NCI-H1105 treated with DMSO at 0.1 percent for 48 hours (cell line): ENCODE measurements around the gene GPR63.

Experiments
- DNase-seq: peaks from one replicate; lab custom pipeline; 2025; lab: John Stamatoyannopoulos, UW

Gene GPR63

DNA sequence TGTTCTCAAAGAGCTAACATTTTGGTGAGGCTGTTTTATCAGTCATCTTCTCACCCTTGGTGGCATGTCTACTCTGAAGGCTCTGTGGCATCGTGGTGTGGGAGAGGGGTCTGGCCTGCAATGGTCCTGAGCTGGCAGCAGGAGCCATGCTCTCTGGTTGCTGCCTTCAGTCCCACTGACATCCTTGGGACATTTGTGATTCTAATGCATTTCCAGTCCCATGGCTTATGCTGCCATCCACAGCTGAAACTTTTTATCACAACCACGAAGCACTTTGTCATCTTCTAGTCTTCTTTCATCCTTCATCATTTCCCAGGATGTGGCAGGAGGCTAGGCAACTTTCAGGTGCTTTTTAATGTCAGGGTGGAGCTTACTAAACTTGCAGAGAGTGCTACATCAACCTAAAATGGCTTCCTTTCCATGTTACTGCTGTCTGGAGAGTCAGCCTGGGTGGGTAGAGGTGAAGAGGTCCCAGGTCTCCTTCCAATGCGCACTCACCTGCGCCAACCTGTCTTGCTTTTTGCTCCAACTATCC lies 77.1 kb downstream of the GPR63 start:
- no peak for DNase-seq

DNA sequence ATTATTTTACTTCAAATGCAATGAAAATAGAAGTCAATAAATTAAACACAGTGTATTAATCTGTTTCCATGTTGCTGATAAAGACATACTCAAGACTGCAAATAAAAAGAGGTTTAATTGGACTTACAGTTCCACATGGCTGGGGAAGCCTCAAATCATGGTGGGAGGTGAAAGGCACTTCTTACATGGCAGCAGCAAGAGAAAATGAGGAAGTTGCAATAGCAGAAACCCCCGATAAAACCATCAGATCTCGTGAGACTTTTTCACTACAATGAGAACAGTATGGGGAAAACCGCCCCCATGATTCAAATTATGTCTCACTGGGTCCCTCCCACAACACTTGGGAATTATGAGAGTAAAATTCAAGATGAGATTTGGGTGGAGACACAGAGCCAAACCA lies 82.2 kb downstream of the GPR63 start:
- no peak for DNase-seq

DNA sequence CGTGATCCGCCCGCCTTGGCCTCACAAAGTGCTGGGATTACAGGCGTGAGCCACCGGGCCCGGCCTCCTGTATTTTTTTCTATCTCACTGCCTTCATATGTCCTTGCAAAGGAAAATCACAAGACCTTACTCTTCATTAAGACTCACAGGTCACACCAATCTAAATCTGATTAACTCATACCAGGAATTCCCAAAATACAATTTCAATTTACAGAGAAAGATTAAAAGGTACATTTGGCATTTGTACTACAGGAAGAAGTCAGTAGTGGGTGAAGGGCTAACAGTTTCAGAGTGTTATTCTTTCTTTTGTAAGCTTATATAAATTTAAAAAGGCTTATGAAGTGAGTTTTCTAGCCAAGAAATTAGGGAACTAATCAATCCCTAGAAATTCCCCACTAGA lies 87.4 kb downstream of the GPR63 start:
- DNase-seq: no peak
